Suprapubic skin (tissue), 4 donors: Measurements from ENCODE around the gene MGAT5. TPM values are rescaled to one million over a fixed set of nuclear protein-coding genes. Genes with fewer than 3 reads are reported as not detected.

Experiments used
- DNase-seq, 2 donors: peaks; one replicate each; pipeline ENCODE4 v3.0.0-alpha.2; 2019; ENCODE audit warnings: low spot score in 2 of 2
- H3K27ac ChIP-seq: fragments of 200-600 bp; sonication (generic); one replicate; pipeline ENCODE4 v1.5.1; 2019
- H3K27me3 ChIP-seq: fragments of 200-600 bp; sonication (generic); one replicate; pipeline ENCODE4 v1.5.1; 2019
- H3K36me3 ChIP-seq: fragments of 200-600 bp; sonication (generic); one replicate; pipeline ENCODE4 v1.5.1; 2019
- H3K4me1 ChIP-seq: fragments of 200-600 bp; sonication (generic); one replicate; pipeline ENCODE4 v1.5.1; 2019
- H3K4me3 ChIP-seq: fragments of 200-600 bp; sonication (generic); one replicate; pipeline ENCODE4 v1.5.1; 2019; ENCODE audit warnings: mild to moderate bottlenecking
- H3K9me3 ChIP-seq: fragments of 200-600 bp; sonication (generic); one replicate; pipeline ENCODE4 v1.5.1; 2019
- CTCF ChIP-seq, 2 donors: fragments of 200-600 bp in 1 of 2; fragments of 450-650 bp in 1 of 2; sonication (generic) in 1 of 2; IDR thresholded peaks; one replicate each; pipeline ENCODE4 v1.5.1; 2016 to 2019; ENCODE audit warnings: antibody characterized with exemption in 2 of 2, mild to moderate bottlenecking in 1 of 2, moderate library complexity in 1 of 2
- EP300 ChIP-seq: sonication (generic); formaldehyde crosslinking; IDR thresholded peaks from one replicate; pipeline ENCODE4 v1.6.1; 2017; ENCODE audit warnings: antibody characterized with exemption
- POLR2A ChIP-seq, 2 donors: fragments of 450-650 bp; IDR thresholded peaks; one replicate each; pipeline ENCODE4 v1.6.1; 2017; ENCODE audit warnings: antibody characterized with exemption in 2 of 2, mild to moderate bottlenecking in 2 of 2, moderate library complexity in 2 of 2
- POLR2AphosphoS5 ChIP-seq, 3 donors: sonication (generic); formaldehyde crosslinking; IDR thresholded peaks; one replicate each; pipeline ENCODE4 v1.6.1; 2017; ENCODE audit warnings: antibody characterized with exemption in 3 of 3
- WGBS: methylation state at CpG from one replicate; pipeline ENCODE4 v1.1.5; 2018; 5-methylcytosine and 5-hydroxymethylcytosine counted together
- total RNA-seq, 4 donors: library from RNA; depleted of rRNA; stranded (reverse); fragments of >200 nt; gene quantifications; one replicate each; pipeline ENCODE4 v1.1.0, GENCODE V29; 2016

The MGAT5 gene
- total RNA-seq, 4 donors from 2014 or later: 16.9 to 42.1 (median 32.9) TPM

GRCh38 chr2:134416637-134417036 is 162.8 kb downstream of the MGAT5 start:
- no peak for DNase-seq
- peaks cover 7% of the 10 kb centered on the region for H3K4me1 ChIP-seq
- no peak overlapping the region for H3K4me3 ChIP-seq
- H3K36me3 ChIP-seq: no peaks in the 10 kb centered on the region
- no peak for TF ChIP-seq EP300
- no peak for TF ChIP-seq POLR2AphosphoS5 (IDR thresholded peaks at IDR 0.05)
- no peak for TF ChIP-seq CTCF (IDR thresholded peaks at IDR 0.05)
- no peak for TF ChIP-seq POLR2A (IDR thresholded peaks at IDR 0.05)
- no peaks in the 10 kb centered on the region for H3K9me3 ChIP-seq
- H3K27ac ChIP-seq: no peak overlapping the region
- WGBS: 87% methylated on average over 1 of the region's 1 CpG
- H3K27me3 ChIP-seq: no peaks in the 10 kb centered on the region

GRCh38 chr2:134417968-134418582 is 164.2 kb downstream of the MGAT5 start:
- H3K27ac ChIP-seq: no peak overlapping the region
- no peak for DNase-seq
- no peaks in the 10 kb centered on the region for H3K27me3 ChIP-seq
- no peaks in the 10 kb centered on the region for H3K9me3 ChIP-seq
- 81% methylated on average over 5 of the region's 5 CpGs for WGBS
- no peaks in the 10 kb centered on the region for H3K4me1 ChIP-seq
- TF ChIP-seq POLR2A (IDR thresholded peaks at IDR 0.05) (no peak), POLR2AphosphoS5 (IDR thresholded peaks at IDR 0.05) (no peak), EP300 (no peak), CTCF (IDR thresholded peaks at IDR 0.05) (no peak)
- H3K4me3 ChIP-seq: no peak overlapping the region
- H3K36me3 ChIP-seq: peaks cover 1% of the 10 kb centered on the region

GRCh38 chr2:134420259-134420658 is 166.4 kb downstream of the MGAT5 start:
- DNase-seq: no peak
- Histone ChIP-seq H3K27ac (no peak overlapping the region), H3K4me1 (no peaks in the 10 kb centered on the region), H3K9me3 (no peaks in the 10 kb centered on the region), H3K27me3 (no peaks in the 10 kb centered on the region), H3K36me3 (peaks cover 8% of the 10 kb centered on the region), H3K4me3 (no peak overlapping the region)
- no peak for TF ChIP-seq POLR2A (IDR thresholded peaks at IDR 0.05)
- no peak for TF ChIP-seq CTCF (IDR thresholded peaks at IDR 0.05)
- no peak for TF ChIP-seq EP300
- TF ChIP-seq POLR2AphosphoS5 (IDR thresholded peaks at IDR 0.05): no peak
- WGBS: 77% methylated on average over 7 of the region's 7 CpGs

- Histone ChIP-seq H3K27me3 (no peaks in the 10 kb centered on the region), H3K9me3 (no peaks in the 10 kb centered on the region), H3K4me3 (no peak overlapping the region), H3K36me3 (peaks cover 10% of the 10 kb centered on the region), H3K4me1 (no peaks in the 10 kb centered on the region), H3K27ac (no peak overlapping the region)
- no peak for DNase-seq
- TF ChIP-seq CTCF (IDR thresholded peaks at IDR 0.05) (no peak), POLR2AphosphoS5 (IDR thresholded peaks at IDR 0.05) (no peak), EP300 (no peak), POLR2A (IDR thresholded peaks at IDR 0.05) (no peak)
- 83% methylated on average over 3 of the region's 3 CpGs for WGBS
Measured at GRCh38 chr2:134420920-134421319, 167.0 kb downstream of the MGAT5 start.

GRCh38 chr2:134421556-134422328 is 167.9 kb downstream of the MGAT5 start:
- Histone ChIP-seq H3K27ac (no peak overlapping the region), H3K36me3 (peaks cover 11% of the 10 kb centered on the region), H3K4me1 (no peaks in the 10 kb centered on the region), H3K9me3 (no peaks in the 10 kb centered on the region), H3K27me3 (no peaks in the 10 kb centered on the region), H3K4me3 (no peak overlapping the region)
- 89% methylated on average over 7 of the region's 7 CpGs for WGBS
- no peak for TF ChIP-seq CTCF (IDR thresholded peaks at IDR 0.05)
- no peak for TF ChIP-seq POLR2A (IDR thresholded peaks at IDR 0.05)
- no peak for TF ChIP-seq POLR2AphosphoS5 (IDR thresholded peaks at IDR 0.05)
- no peak for TF ChIP-seq EP300
- no peak for DNase-seq
